ENCODE results near the gene KIF5B. TPM values are rescaled to one million over a fixed set of nuclear protein-coding genes. Genes with fewer than 3 reads are reported as not detected.

The KIF5B gene
- total RNA-seq, result 100 to 1,000 TPM in 2 of 4 donors, 10 to 100 TPM in 2; 87.7 to 124 (median 100) TPM
- 100 to 1,000 TPM in 1 of 3 donors, 10 to 100 TPM in 2; 46.5 to 135 (median 47.2) TPM for polyA plus RNA-seq
- long read RNA-seq, donor 1, full-length matches to known transcripts, result 9 of 145 reads
- long read RNA-seq, donor 1, partial matches to known transcripts, result 132 of 145 reads
- long read RNA-seq, donor 1, other reads (novel, unspliced or antisense), result 4 of 145 reads
- long read RNA-seq, donor 2, full-length matches to known transcripts, result 17 of 329 reads
- long read RNA-seq, donor 2, partial matches to known transcripts, result 296 of 329 reads
- long read RNA-seq, donor 2, other reads (novel, unspliced or antisense), result 16 of 329 reads

DNA sequence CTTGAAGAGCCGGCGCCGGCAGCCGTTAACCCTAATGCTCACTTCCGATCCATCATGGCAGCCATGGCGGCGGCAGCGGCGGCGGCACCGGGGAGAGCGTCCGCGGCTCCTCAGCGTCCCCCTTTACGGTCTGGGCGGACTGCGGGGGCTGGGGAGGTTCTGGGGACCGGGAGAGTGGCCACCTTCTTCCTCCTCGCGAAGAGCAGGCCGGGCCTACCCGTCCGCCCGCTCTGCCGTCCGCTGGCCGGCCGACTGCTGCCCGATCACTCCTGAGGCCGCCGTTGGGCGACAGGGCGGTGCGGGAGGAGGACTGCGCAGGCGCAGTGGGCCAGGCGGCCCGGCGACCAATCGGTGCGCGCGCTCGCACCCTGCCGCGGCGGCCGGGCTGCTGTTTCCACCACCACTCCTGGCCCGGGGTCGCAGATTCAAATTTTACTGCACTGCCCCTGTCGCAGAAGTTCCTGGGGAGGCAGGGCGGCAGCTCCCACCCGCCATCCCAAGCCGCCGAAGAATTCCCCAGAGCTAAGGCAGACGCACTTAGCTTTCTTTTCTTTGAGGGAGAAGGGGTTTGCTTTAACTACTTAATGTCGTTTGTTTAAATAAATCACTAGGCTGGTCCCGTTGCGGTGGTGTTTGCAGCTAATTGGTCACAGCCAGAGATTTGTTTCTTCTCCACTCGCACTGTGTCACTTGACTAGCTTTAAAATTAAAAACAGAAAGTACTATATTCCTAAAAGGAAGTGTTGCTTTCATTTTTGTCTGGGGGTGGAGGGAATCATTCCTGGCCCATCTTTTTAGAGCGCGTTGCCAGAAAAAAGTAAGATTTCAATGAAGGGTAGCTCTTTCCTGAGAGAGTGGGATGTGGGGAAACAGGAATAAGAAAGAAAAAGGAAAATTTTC is at the start of gene KIF5B:
TSS of gene KIF5B (minus strand) at position 290 of the 900 bp plus-strand sequence. CDS start 452 bp downstream, outside the sequence.
- intact Hi-C loops (cut with DNase I), result loop anchor here in 1 of 2 donors (5.0 to 10.0 kb wide), 2 partner anchors 81 to 288 kb away; partner anchors contain the start of gene EPC1
- H3K27ac ChIP-seq, result peak within 1 kb of the TSS; percentile 98
- ATAC-seq (peak; percentile 95 to 96 (median 96)), DNase-seq (peak; percentile 92 to 95)
- H3K4me3 ChIP-seq, result peak within 1 kb of the TSS; percentile 78
- TF ChIP-seq, protein P1, sequence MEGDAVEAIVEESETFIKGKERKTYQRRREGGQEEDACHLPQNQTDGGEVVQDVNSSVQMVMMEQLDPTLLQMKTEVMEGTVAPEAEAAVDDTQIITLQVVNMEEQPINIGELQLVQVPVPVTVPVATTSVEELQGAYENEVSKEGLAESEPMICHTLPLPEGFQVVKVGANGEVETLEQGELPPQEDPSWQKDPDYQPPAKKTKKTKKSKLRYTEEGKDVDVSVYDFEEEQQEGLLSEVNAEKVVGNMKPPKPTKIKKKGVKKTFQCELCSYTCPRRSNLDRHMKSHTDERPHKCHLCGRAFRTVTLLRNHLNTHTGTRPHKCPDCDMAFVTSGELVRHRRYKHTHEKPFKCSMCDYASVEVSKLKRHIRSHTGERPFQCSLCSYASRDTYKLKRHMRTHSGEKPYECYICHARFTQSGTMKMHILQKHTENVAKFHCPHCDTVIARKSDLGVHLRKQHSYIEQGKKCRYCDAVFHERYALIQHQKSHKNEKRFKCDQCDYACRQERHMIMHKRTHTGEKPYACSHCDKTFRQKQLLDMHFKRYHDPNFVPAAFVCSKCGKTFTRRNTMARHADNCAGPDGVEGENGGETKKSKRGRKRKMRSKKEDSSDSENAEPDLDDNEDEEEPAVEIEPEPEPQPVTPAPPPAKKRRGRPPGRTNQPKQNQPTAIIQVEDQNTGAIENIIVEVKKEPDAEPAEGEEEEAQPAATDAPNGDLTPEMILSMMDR (IDR thresholded peaks at IDR 0.05), result no peak
- 1 to 3% (median 1%) methylated on average over 38 to 63 of the region's 63 CpGs for WGBS, 3 donors
- H3K9me3 ChIP-seq, result no peaks in the 10 kb centered on the region
- H3K27me3 ChIP-seq (ENCODE audit: insufficient read depth in 3 of 3, low read length in 2 of 3), result no peaks in the 10 kb centered on the region
- no peaks in the 10 kb centered on the region for H3K36me3 ChIP-seq (ENCODE audit: insufficient read depth in 1 of 2, low read depth in 1 of 2)
- peaks cover 32% of the 10 kb centered on the region for H3K4me1 ChIP-seq

DNA sequence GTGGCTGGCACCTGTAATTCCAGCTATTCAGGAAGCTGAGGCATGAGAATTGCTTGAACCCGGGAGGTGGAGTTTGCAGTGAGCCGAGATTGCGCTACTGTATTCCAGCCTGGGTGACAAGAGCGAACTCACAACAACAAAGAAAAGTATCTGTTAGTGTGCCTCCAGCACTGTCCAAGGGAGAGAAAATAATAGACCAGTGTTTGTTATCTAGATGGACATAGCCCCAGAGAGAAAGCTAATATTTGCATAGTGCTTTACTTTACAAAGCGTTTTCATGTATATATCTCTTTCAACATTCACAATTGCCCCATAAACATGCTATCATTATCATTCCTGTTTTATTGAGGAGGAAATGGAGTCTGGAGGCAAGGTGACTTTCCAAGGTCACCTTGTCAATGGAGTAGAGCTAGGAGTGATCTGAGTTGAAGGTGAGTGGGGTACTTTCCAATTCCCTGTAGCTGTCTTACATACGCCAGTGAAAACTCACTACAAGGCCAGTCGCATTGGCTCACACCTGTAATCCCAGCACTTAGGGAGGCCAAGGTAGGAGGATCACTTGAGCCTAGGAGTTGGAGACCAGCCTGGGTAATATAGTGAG is 49.7 kb upstream of the KIF5B start:
- TF ChIP-seq, protein P1 (IDR thresholded peaks at IDR 0.05), result no peak
- Histone ChIP-seq H3K27ac (no peak overlapping the region), H3K36me3 (ENCODE audit: insufficient read depth in 1 of 2, low read depth in 1 of 2) (no peaks in the 10 kb centered on the region), H3K4me1 (no peaks in the 10 kb centered on the region), H3K27me3 (ENCODE audit: insufficient read depth in 3 of 3, low read length in 2 of 3) (no peaks in the 10 kb centered on the region), H3K9me3 (no peaks in the 10 kb centered on the region), H3K4me3 (no peak overlapping the region)
- no peak for DNase-seq
- 96 to 97% (median 96%) methylated on average over 7 of the region's 7 CpGs for WGBS, 3 donors
- intact Hi-C loops (cut with DNase I), result no loop called here
- no peak for ATAC-seq

DNA sequence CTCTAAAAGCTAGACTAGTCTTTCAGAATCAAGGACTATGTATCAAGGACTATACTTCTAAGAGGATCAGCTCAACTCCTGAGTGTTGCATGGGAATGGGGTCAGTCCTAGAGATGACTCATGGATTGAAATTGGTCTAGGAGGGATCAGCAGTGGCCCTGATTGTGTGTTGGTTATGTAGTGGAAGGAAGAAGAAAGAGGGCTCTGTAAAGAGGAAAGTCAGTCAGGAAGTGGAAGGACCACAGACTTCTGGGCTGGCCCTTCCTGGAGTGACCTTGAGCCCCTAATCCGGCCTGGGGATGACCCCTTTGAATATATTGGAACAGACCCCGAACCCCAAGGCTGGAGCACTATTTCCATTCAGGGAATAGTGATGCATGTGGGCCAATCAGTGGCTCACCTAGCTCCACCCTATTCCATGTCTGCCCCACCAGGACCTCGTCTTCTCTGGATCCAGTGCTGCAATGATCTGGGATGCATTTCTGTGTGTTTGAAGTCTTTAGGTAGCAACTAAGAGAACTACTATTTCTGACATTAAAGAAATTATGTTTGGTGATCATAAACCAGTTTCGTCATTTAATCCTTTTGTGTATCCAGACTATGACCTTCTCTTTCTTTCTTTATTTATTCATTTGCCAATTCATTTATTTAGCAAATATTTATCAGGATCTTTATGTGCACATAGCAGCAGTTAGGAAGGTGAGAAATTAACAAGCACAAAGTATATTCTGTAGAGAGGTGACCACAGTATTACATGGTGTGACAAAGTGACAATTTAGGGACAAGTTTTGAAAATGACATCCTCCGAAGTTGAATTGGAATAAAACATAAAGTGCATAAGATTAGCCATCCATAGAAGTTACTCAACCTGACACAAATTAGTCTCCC is 48.6 kb upstream of the KIF5B start:
- no peaks in the 10 kb centered on the region for H3K9me3 ChIP-seq
- ATAC-seq (peak in 1 of 4 donors; percentile 40), DNase-seq (no peak)
- H3K27ac ChIP-seq, result no peak overlapping the region
- intact Hi-C loops (cut with DNase I), result no loop called here
- H3K4me3 ChIP-seq, result no peak overlapping the region
- no peaks in the 10 kb centered on the region for H3K36me3 ChIP-seq (ENCODE audit: insufficient read depth in 1 of 2, low read depth in 1 of 2)
- H3K27me3 ChIP-seq (ENCODE audit: insufficient read depth in 3 of 3, low read length in 2 of 3), result no peaks in the 10 kb centered on the region
- WGBS, 3 donors, result 88 to 94% (median 92%) methylated on average over 5 of the region's 5 CpGs
- TF ChIP-seq, protein P1 (IDR thresholded peaks at IDR 0.05), result no peak
- no peaks in the 10 kb centered on the region for H3K4me1 ChIP-seq

DNA sequence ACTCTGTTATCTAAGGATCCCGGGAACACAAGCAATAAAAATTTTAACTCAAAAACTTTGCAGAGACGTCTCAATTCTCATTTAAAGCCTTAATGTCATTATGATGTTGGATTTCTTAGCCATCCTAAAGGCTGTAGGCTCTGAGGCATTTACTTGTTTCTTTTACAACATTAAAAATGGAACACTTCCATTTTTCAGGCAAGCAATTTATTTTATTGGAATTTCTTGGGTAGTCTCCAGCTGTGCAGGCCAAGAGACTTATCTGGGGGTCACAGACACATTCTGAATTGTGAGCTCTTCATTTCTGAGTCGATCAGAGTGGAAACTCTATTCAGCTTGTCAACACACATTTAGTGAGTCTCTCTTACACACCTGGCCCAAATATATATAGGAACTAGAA is 48.0 kb upstream of the KIF5B start:
- H3K36me3 ChIP-seq (ENCODE audit: insufficient read depth in 1 of 2, low read depth in 1 of 2), result no peaks in the 10 kb centered on the region
- TF ChIP-seq, protein P1 (IDR thresholded peaks at IDR 0.05), result no peak
- H3K9me3 ChIP-seq, result no peaks in the 10 kb centered on the region
- DNase-seq (no peak), ATAC-seq (no peak)
- whole genome bisulfite sequencing, 3 donors, result 35 to 54% (median 42%) methylated on average over 3 of the region's 3 CpGs
- H3K4me3 ChIP-seq, result no peak overlapping the region
- no peaks in the 10 kb centered on the region for H3K27me3 ChIP-seq (ENCODE audit: insufficient read depth in 3 of 3, low read length in 2 of 3)
- no peak overlapping the region for H3K27ac ChIP-seq
- H3K4me1 ChIP-seq, result no peaks in the 10 kb centered on the region
- intact Hi-C loops (cut with DNase I), result no loop called here
